ENCODE data around the gene HNRNPC.

GRCh38 chr14:21287168-21287567, 17.9 kb upstream of the HNRNPC start:
- TF ChIP-seq NR2C2 (IDR thresholded peaks at IDR 0.05; ENCODE audit: borderline replicate concordance, control insufficient read depth, insufficient read length, low read depth) (no peak), SRF (IDR thresholded peaks at IDR 0.05; ENCODE audit: low read depth in 2 of 2, low read length in 2 of 2) (no peak), SUZ12 (IDR thresholded peaks at IDR 0.05; ENCODE audit: unreplicated experiment) (no peak), ASH2L (IDR thresholded peaks at IDR 0.05; ENCODE audit: borderline replicate concordance, low read depth) (no peak), FOXK2 (IDR thresholded peaks at IDR 0.05) (no peak), TAF1 (IDR thresholded peaks at IDR 0.05; ENCODE audit: borderline replicate concordance, low read depth, low read length) (no peak), POLR2A (IDR thresholded peaks at IDR 0.05; ENCODE audit: low read depth, low read length) (no peak), CTCF (IDR thresholded peaks at IDR 0.05 in 2 of 3, conservative IDR thresholded peaks at IDR 0.05 in 1 of 3; ENCODE audit: control insufficient read depth in 2 of 3, extremely low read depth in 1 of 3, insufficient read depth in 1 of 3, low read depth in 3 of 3, low read length in 3 of 3) (no peak), TARDBP (IDR thresholded peaks at IDR 0.05; ENCODE audit: borderline replicate concordance) (no peak), NR2F1 (conservative IDR thresholded peaks at IDR 0.05) (no peak), SPI1 (IDR thresholded peaks at IDR 0.05; ENCODE audit: borderline replicate concordance, insufficient read depth, low read depth, low read length) (no peak), EZH2 (IDR thresholded peaks at IDR 0.05; ENCODE audit: borderline replicate concordance, control insufficient read depth, low read depth, low read length) (no peak)

Measured in GM12878 (cell line).